ENCODE measurements around the gene ABCB9. TPM values are rescaled to one million over a fixed set of nuclear protein-coding genes. Genes with fewer than 3 reads are reported as not detected.
"Not testable (repeated sequence)": the region's sequence is repeated elsewhere in the genome, so short reads cannot be mapped to it uniquely, and the experiment has no call there.

Gene ABCB9
- total RNA-seq, 4 donors from 2014 or later = 2.0 to 8.6 (median 6.1) TPM

DNA sequence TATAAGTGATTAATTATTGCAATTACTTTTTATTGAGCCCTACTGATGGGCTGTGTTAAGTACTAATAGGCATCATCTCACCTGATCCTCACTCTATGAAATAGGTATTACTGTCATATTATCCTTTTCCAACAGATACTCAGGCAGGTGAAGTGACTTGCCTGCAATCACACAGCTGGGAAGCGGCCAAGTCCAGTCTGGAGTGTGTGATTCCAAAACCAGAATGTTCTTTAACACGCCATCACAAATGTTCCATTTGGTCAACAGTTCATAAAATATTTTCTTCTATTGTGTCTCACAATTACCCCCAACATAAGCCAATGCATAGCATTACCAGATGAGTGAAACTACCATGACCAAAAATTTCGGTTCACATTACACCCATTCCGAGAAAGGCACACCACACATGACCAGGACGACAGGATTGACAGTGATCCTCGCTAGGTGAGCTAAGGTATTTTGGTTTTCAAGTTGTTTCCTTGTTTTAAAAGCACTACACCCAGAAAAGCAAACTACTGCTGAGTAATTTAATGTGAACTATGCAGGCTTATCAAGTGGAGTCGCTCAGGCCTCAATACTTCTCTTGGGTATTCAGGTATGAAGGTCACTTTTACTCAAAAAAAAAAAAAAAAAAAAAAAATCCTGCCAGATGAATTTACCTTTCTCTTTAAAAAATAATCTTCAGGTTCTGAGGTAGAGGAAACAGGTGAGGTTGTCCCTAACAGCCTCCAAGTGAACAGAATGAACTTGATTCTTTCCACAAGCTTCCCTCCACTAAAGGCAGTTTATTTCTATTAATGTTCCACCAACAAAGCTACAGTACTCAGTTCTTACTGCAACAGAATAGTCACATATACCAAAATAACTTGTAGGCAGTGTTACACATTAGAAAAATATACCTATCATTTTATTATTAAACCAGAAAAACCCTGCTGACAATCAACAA, 72.8 kb downstream of the ABCB9 start:
- H3K36me3 ChIP-seq = no peaks in the 10 kb centered on the region
- no peak overlapping the region for H3K27ac ChIP-seq
- H3K4me1 ChIP-seq = peaks cover 0 to 19% of the 10 kb centered on the region in 2 donors
- intact Hi-C loops (cut with DNase I; ENCODE audit: low total_unique reads) = no loop called here
- DNase-seq = no peak
- TF ChIP-seq, protein P1, sequence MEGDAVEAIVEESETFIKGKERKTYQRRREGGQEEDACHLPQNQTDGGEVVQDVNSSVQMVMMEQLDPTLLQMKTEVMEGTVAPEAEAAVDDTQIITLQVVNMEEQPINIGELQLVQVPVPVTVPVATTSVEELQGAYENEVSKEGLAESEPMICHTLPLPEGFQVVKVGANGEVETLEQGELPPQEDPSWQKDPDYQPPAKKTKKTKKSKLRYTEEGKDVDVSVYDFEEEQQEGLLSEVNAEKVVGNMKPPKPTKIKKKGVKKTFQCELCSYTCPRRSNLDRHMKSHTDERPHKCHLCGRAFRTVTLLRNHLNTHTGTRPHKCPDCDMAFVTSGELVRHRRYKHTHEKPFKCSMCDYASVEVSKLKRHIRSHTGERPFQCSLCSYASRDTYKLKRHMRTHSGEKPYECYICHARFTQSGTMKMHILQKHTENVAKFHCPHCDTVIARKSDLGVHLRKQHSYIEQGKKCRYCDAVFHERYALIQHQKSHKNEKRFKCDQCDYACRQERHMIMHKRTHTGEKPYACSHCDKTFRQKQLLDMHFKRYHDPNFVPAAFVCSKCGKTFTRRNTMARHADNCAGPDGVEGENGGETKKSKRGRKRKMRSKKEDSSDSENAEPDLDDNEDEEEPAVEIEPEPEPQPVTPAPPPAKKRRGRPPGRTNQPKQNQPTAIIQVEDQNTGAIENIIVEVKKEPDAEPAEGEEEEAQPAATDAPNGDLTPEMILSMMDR (IDR thresholded peaks at IDR 0.05) = no peak
- no peak for TF ChIP-seq POLR2A (IDR thresholded peaks at IDR 0.05)
- no peaks in the 10 kb centered on the region for H3K27me3 ChIP-seq
- H3K9me3 ChIP-seq = no peaks in the 10 kb centered on the region
- no peak overlapping the region for H3K4me3 ChIP-seq

DNA sequence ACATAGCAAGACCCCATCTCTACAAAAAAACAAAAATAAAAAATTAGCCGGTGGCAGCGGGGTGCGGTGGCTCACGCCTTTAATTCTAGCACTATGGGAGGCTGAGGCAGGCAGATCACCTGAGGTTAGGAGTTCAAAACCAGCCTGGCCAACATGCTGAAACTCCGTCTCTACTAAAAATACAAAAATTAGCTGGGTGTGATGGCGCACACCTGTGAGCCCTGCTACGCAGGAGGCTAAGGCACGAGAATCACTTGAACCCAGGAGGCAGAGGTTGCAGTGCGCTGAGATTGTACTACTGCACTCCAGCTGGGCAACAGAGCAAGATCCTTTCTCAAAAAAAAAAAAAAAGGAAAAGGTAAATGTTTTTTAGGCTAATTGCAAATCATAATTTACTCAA, 73.5 kb downstream of the ABCB9 start:
- H3K4me3 ChIP-seq; DNase-seq; H3K36me3 ChIP-seq; H3K9me3 ChIP-seq; H3K27me3 ChIP-seq; intact Hi-C loops (cut with DNase I; ENCODE audit: low total_unique reads): not testable (repeated sequence)
- peak overlapping the region in 1 of 2 donors; percentile 12 for H3K27ac ChIP-seq
- H3K4me1 ChIP-seq = peaks cover 0 to 21% of the 10 kb centered on the region in 2 donors

DNA sequence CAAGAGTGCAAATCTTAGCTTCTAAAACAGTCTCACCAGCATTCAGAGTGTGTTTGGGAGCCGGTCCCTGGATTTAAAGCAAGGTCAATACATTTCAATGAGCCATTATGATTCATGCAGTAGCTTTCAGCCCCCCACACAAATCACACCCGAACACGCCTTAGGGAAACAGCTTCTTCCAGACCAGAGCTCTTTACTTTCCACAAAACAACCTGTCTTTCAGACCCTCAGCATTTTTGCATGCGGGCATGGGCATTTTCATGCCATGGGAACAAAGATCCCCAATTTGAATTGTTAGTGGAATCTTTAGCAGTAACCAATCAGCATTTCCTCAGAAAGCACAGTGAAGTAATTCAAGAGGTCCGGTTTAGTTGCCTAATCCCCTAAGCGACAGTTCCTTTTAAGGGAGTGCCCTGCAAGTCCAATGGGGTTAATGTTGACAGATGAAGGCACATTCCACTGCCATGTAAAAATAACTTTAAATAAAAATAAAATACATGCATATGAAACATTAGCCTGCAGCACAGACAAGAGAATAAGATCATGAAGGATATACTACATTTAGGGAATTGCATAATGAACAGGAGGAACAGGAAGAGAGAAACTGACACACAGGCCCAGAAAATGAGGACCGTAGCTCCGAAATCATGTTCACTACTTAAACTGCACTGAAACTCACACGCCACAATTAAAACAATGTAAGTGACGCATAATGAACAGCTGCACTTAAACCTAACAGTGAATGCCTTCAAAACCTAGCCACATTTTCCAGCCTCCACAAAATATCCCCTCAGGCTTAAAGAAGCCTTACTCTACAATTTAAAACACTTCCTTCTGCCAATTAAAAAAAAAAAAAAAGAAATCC, 74.4 kb downstream of the ABCB9 start:
- H3K4me3 ChIP-seq = no peak overlapping the region
- H3K9me3 ChIP-seq = no peaks in the 10 kb centered on the region
- H3K27me3 ChIP-seq = no peaks in the 10 kb centered on the region
- TF ChIP-seq, protein P1 (IDR thresholded peaks at IDR 0.05) = no peak
- TF ChIP-seq POLR2A (IDR thresholded peaks at IDR 0.05) = no peak
- H3K27ac ChIP-seq = peak overlapping the region in 1 of 2 donors; percentile 12
- intact Hi-C loops (cut with DNase I; ENCODE audit: low total_unique reads) = no loop called here
- peaks cover 0 to 24% of the 10 kb centered on the region in 2 donors for H3K4me1 ChIP-seq
- no peaks in the 10 kb centered on the region for H3K36me3 ChIP-seq
- DNase-seq = no peak

DNA sequence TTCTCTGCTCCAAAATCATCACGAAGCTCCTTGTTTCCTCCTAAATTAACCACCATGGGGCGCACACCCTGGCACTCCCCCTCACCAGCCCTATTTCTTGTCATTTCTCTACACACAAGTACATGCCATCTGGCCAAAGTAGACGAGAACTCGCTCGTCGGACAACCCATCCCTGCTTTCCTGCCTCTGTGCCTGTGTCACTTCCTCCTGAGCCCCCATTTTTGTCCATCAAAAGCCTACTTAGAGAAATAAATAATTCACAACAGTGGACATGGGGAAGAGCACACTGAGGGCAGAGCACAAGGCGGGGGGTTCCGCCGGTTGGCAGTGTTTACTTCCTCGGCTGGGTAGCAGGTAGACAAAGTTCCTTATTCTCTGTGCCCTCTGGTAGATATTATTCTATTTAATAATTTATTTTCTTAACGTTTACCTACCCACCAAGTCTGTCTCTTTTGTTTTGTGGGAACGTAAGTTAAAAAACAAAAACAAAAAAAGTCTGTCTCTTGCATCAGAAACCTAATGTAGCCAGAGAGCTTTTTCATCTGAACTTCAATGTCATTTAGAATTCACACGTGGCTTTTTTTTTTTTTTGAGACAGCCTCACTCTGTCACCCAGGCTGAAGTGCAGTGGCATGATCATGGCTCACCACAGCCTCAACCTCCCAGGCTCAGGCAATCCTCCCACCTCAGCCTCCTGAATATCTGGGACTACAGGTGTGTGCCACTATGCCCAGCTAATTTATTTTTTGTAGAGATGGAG, 76.3 kb downstream of the ABCB9 start:
- Histone ChIP-seq H3K4me1 (peaks cover 0 to 24% of the 10 kb centered on the region in 2 donors), H3K36me3 (no peaks in the 10 kb centered on the region), H3K27ac (no peak overlapping the region), H3K27me3 (no peaks in the 10 kb centered on the region), H3K9me3 (no peaks in the 10 kb centered on the region), H3K4me3 (no peak overlapping the region)
- no peak for TF ChIP-seq POLR2A (IDR thresholded peaks at IDR 0.05)
- TF ChIP-seq, protein P1 (IDR thresholded peaks at IDR 0.05) = no peak
- DNase-seq = no peak
- intact Hi-C loops (cut with DNase I; ENCODE audit: low total_unique reads) = no loop called here

DNA sequence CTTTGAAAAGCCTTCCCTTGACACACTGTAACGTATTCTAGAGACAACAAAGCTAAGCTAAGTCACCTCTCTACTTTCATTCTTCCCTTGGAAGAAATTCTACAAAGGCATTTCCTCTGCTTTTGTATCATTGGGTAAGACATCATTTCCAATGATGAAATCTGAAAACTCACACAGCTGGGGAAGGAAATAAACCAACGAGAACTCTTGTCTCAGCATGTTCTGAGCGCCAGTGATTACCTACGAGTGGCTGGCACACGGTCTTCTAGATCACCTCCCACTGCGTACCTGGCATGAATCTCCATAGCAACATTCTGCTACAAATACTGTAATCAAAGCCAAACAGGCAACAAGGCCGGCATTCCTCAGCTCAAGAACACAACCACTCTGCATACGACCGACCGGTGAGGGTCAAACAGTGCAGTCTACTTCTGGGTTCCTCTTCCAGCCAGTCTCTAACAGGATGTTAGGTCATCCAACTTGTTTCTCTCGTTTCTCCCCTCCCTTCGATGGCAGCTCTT, 78.0 kb downstream of the ABCB9 start:
- peaks cover 0 to 17% of the 10 kb centered on the region in 2 donors for H3K4me1 ChIP-seq
- intact Hi-C loops (cut with DNase I; ENCODE audit: low total_unique reads) = no loop called here
- DNase-seq = no peak

More for the DNA sequence above, 78.0 kb downstream of the ABCB9 start:
- peak; percentile 6 to 32 for TF ChIP-seq POLR2A (IDR thresholded peaks at IDR 0.05)
- TF ChIP-seq, protein P1 (IDR thresholded peaks at IDR 0.05) = no peak
- Histone ChIP-seq H3K27ac (peak overlapping the region; percentile 13 to 76), H3K36me3 (no peaks in the 10 kb centered on the region), H3K4me3 (no peak overlapping the region), H3K27me3 (no peaks in the 10 kb centered on the region), H3K9me3 (no peaks in the 10 kb centered on the region)

Measured in uterus (tissue), 4 donors.